ENCODE measurements around the gene PIGR.
"Not testable (repeated sequence)": the region's sequence is repeated elsewhere in the genome, so short reads cannot be mapped to it uniquely, and the experiment has no call there.

PIGR gene

DNA sequence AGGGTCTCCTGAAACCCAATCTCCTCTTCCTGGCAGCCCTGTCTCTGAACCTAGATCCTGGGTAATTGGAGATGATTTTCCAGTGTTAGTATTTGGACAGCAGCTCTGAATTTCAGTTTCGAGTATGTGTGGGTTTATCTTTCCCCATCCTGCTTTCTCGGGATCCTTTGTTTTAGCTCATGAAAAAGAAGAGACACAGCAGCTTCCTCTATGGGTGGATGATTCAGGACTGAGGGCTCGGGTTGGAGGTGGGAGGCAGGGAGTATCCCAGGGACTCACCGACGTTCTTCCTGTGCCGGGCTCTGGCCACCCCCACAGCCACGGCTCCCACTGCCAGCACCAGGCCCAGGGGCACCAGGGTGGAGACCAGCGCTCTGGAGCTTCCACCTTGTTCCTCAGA lies 14.1 kb downstream of the PIGR start:
- DNase-seq: no peak

DNA sequence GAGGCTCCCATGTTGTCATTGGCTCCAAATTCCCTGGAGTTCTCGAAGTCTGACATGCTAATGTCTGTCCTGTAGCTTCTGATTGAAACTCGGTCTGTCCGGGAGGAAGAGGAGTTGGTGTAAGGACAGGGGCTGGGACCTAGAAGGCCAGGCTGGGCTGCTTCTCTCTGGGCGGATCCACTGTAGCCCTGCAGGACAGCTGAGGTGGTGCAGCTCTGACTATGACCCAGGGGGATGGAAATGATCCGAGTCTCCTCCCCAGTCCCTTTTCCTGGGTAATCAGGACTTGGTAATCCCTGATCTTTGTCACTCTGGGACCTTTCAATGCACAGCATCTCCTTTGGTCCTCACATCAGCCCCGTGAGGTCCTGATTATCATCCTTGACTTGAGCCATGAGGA lies 14.6 kb downstream of the PIGR start:
- no peak for DNase-seq

DNA sequence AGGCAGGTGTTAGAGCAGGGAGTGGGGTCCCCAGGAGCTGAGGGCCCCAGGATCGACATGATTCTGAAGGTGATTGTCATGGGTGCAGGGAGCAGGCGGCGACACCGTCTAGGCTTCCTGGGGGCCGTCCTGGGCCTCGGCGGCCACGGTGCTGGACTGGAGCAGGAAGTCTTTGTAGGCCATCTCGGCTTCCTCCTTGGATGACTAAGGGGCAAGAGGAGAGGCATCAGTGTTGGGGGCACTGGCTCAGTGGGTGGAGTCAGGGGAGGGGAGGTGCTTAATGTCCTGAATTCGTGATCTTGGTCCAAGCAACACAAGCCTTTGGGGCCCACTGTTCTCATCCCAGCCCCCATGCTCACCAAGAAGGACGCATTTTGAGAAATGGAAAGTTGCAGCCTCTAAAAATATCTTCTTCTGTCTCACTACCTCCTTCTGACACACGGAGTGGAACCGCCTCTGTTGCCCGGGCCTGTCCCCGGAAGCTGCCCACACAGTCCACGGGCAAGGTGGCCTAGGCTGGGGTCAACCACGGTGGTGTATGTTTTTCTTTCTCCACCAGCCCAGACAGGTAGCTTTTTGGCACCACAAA lies 16.0 kb downstream of the PIGR start:
- DNase-seq: no peak

DNA sequence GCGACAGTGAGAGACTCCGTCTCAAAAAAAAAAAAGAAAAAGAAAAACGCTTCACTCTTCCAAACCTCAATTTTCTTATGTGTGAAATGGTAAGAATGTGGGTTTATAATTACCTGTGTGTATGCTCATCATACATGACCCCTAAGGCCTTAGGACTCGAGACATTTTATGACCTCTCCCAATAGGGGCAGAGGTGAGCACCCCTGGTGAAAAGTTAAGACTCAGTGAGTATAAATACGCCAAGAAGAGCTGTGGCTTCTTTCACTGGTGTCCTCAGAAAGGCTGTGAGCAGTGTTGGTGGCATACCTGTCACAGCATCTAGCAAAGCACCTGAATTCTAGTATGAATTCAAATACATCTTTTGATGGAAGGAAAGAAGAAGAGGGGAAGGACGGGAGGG lies 16.7 kb downstream of the PIGR start:
- DNase-seq: no peak

DNA sequence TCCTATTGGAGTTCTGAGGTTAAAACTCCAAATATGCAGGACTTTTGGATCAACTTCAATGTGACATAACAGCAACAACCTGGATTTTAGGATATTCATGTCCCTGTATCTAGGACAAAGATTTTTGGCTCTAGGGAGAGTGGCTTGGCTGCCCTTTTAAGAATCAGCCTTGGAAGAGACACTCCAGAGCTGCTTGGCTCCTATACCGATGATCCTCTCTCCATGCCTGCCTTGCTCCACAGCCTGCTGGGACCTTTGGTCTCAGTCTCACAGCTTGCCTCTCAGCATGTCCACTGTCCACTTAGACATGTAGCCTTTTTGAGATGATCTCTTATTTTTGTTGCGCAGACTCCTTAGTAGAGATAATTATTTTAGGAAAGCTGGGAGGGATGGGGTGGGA lies 20.0 kb downstream of the PIGR start:
- no peak for DNase-seq

DNA sequence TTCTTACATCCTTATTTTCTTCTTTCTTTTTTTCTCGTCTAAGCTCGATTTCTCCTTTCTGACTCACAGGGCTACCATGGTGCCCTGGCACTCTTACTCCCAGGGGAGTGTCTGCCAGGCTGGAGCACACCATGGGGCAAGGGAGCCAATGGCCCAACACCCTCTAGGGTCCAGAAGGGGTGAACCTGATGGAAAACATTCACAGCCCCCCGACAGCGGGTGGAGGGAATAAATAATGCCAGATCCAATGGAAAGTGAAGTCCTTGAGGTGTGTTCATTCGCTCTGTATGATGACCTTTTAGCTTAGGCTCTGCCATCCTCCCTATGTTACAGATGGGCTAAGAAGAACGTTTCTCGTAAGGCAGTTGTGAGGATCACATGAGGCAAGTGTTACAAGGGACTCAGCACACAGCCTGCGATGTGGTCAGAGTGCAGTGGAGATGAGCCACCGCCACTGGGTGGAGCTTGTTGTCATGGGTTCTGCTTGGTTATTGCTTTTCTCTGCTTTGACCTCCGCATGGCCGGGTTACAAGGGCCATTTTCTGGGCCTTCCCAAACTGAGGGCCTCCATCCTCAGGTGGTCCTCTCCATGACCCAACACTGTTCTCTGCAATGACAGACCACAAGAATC lies 21.0 kb downstream of the PIGR start:
- DNase-seq: no peak

DNA sequence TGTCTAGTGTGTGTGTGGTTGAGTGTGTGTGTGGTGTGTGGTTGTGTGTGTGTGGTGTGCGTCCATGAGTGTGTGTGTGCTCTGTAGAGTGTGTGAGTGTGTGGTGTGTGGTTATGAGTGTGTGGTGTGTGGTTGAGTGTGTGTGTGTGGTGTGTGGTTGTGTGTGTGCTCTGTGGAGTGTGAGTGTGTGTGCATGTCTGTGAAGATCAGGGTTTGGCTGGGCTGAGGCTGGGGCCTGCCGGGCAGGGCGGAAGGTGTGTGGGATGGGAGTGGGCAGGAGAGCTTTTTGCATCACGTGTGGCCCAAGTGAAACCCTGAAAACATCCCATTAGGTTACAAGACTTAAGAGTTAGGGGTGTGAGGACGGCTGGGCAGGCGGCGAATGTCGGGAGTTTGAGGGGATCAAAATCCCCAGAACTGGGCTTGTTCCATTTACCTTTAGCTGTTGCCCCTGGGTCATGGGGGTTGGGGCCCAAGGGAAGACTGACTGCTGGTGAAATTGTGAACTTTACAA lies 21.6 kb downstream of the PIGR start:
- DNase-seq: no peak

DNA sequence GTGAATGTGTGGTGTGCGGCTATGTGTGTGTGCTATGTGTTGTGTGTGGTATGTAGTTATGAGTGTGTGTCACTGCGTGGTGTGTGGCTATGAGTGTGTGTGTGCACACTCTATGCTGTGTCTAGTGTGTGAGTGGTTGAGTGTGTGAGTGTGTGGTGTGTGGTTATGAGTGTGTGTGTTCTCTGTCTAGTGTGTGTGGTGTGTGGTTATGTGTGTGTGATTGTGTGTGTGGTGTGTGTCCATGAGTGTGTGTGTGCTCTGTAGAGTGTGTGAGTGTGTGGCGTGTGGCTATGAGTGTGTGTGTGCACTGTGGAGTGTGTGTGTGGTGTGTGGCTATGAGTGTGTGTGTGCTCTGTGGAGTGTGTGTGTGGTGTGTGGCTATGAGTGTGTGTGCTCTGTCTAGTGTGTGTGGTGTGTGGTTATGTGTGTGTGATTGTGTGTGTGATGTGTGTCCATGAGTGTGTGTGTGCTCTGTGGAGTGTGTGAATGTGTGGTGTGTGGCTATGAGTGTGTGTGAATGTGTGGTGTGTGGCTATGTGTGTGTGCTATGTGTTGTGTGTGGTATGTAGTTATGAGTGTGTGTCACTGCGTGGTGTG lies 22.2 kb downstream of the PIGR start:
- not testable (repeated sequence) for DNase-seq

DNA sequence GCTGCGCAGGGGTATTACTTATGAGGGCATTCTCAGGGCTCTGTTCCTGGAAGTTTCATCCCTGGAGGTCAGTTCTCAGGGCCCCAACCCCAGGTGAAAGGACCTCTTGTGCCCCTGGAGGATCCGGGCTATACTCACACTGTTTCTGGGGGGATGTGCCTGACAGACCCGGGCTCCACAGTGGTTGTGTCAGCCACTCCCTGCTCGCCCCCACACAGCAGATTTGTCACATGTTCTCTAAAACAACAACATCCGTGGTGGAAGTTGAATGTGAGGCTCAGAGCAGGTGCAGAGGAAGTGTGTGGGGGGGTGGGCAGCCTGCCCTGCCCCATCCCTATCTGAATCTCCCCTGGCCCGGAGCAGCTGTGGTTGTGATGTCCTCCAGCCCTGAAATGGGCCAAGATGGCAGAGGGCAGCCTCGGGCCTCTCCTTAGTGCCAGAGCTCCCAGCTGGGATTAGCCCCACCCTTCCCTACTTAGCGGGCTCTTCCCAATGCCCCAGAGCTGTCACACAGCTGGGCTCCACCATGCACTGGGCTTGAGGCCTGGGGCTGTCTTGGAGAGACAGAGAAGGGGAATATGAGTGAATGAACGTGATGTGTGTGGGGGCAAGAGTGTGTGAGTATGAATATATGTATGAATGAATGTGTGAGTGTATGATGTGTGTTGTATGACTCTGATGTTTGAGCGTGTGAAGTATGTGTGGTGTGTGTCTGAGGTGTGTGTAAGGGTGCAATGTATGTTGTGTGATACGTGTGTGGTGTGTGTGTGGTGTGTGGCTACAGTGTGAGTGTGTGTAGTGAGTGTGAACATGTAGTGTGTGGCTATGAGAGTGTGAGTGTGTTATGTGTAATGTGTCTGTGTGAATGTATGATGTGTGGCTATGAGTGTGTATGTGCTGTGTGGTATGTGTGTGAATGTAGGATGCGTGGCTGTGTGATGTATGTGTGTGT lies 23.0 kb downstream of the PIGR start:
- DNase-seq: no peak

DNA sequence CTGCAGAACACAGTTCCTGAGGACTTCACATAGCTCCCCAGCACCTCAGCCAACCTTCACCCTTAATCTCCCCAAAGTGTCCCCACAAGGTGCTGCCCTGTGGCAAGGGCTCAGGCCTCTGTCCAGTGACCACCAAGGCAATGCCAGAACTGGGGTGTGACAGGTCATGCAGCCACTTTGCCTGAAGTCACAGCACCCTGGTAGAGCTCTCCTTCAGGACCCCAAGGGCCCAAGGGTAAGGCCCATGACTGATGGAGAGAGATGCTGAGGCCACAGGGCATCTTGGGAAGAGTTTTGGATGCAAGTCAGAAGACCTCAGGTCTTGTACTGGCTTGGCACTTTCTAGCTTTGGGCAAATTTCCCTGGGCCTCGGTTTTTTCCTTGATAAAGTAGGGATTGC lies 23.7 kb downstream of the PIGR start:
- DNase-seq: no peak

DNA sequence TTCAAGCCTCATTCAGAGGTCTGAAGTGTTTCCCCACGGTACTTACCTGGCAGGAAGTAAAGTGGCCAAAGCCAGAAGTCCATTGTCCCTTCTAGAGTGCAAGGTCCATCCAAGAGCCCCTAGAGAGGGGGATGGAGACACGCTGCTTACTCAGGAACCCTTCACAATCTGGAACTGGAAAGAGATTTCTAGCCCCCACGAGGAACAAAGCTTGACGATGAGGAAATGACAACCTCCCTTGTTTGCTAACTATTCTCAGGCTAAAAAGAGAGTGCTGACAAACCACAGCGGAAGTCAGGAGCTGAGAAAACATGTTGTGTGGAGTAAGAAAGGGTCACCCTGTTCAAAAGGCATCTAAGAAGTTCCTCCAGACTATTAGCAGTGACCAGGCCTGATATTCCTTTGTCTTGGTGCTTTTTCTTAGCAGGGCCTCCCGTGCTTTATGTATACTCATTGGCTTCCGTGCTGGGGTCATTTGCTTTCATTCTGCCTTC lies 24.4 kb downstream of the PIGR start, which contains the start of gene FCMR:
FCMR (minus strand) TSS at position 170 of the 494 bp plus-strand sequence; CDS start at position 83, 87 bp downstream.
- DNase-seq: no peak

DNA sequence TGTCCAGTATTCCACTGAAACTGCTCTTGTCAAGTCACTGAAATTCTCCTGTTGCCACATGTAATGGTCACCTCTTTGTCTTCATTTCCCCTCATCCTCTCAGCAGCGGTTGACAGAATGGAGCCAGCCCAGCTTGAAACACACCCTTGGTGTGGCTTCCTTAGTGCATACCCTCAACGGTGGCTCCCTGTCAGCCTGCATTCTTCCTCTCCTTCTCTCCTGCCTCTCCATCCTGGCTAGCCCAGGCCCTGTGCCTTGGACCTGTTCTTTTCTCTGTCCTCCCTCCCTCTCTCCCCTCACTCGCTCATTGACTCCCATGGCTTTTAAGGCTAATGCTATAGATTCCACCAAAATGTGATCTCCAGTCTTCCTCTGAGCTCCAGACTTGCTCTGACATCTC lies 28.2 kb downstream of the PIGR start:
- no peak for DNase-seq

DNA sequence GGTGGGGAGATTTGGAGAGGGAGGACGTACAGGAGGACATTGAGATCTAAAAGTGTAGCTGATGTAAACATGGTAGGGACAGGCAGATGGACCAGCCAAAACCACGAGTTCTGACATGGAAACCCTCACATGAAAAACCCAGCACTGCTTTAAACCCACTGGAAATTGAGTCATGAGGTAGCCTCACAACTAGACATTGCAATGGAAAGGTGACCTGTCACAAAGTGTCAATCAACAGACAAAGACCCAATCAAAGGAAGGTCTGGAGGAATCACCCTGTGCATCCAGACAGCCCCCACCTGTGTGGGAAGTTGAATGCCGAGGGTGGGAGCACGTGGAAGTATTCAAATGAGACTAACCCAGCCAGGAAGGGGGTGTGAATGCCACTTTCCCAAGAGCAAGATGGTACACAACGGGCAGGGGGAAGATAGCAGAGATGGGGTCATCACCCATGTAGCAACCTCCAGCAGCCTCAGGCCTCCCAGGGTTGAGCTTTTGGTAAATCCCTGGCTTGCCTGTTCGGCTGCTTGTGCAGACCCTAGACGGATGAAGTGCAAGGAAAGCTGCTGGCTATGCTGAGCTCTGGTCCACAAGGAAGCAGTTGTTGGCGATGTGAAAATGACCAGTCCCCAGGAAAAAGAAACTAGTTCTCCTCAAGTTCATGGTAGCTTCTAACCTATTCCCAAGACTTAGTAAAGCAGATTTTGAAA lies 30.1 kb downstream of the PIGR start:
- no peak for DNase-seq

DNA sequence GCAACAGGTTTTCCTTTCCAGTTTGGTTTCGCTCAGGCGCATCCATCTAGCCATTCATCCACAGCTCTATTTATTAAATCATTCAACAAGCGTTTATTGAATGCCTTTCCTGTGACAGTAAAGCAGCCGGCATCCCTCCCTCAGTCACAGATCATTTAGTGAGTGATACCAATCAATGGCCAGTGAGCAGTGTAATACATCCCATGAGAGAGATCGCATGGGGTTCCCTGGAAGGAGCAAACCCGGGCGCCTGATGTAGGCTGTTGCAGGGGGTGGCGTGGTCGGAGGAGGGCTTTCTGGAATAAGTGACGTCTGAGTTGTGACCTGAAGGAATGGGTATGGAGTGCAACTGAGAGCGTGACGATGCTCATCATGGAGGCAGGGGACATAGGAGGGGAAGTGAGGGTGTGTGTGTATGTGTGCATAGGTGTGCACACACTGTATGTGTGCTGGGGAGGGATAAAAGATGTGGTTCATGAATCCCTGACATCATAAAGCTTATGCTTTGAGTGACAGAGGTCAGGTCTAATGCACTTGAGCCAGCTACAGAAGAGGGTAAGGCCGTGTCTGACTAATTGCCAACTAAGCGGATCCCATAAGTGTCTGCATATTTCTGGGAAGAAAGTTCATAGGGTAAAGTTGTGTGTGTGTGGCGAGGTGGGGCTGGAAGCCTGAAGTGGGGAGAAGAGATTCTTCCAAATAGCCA lies 31.1 kb downstream of the PIGR start:
- no peak for DNase-seq

DNA sequence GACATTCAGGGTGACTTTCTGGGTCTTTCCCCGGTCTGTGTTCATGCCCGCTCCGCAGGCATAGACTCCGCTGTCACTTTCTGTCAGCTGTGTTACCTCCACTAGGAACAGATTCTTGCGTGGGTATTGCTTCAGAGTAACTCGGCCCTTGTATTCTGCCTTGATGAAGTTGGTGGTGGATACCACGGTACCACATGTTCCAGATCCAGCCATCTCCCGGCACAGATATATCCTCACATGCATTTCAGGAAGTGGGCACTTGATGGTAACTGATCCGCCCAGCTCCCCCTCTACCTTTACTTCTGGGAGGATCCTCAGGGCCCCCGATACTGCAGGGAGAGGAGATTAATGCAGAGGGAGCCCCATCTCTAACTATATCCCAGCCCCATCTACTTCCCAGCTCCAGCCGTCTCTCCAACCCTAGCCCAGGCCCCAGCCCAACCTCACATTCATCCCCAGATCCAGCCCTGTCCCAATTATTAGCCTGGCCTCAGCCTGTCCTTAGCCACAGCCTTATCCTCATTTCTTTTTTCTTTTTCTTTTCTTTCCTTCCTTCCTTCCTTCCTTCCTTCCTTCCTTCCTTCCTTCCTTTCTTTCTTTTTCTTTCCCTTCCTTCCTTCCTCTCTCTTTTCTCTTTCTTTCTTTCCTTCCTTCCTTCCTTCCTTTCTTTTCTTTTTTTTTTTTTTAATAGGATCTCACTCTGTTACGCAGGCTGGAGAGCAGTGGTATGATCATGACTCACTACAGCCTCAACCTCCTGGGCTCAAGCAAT lies 32.3 kb downstream of the PIGR start:
- DNase-seq: no peak

DNA sequence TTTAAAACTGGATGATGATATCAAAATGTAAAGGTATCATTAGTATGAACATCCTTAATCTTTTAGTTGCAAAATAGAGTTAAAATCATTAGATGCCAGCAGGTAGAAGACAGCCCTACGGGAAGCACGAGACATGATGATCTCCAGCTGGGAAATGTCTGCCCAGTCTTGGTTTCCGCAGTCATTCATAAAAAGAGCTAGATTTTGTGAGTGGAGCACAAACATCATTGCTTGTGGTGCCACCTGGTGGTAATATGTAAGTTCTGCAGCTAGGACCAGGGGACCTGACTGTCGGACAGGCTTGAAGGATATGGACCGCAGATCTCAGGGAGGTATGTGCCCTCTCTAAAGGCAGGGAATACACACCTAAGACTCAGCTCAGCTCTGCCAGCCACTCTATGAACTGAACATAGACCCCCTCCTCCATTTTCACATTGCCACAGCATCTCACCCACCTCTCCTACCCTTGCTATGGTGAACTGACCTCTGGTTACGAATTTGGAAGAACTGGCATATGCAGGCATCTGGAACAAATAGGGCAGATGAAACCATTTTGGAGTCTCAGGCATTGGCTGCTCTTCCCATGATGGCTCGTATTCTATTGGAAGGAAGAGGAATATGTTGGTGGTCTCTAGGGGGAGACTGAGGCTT lies 33.7 kb downstream of the PIGR start:
- peak; percentile 53 for DNase-seq

DNA sequence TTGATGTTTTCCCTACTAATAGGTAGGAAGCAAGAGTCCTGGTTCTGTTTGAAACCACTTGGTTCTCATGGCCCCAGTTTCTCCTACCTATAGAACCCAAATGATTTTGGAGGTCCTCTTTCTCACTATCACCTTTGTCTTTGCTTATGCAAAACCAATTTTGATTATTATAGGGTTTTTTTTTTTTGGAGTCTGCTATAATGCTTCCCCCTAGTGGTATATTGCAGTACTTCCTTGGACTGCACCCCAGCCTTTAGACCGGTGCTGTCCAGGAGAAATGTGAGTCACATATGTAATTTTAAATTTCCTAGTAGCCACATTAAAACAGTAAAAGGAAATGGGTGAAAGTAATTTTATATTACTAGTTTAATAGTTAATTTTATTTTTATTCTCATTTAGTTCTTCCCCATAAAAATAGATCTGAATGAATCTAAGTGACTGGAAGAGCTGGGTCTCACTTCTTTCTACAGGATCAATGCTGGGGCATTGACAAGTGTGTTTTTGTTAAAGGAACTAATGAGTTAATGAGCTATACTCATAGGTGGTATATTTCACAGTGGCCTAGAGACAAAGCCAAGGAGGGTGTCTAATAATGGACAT lies 35.1 kb downstream of the PIGR start:
- peak; percentile 40 for DNase-seq

DNA sequence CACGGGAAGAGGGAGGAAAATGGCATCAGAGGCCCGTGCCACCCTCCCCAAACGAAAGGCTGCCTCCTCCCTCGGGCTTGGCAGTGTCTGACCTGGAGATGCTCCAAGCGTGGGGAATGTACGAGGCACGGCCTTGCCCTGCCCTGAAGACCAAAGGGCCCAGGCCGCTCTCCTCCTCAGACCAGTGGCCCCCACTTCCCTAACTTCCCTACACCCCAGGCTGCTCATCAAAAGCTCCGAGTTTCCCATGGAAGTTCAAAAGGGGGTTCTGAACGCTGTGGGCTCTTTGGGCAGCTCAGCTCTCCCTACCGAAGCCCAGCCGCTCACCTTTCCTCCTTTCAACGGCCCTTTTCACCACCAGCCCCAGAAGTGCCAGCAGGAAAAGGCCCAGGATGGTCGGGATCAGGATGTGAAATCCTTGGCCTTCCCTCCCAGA lies 36.4 kb downstream of the PIGR start:
- DNase-seq: no peak

DNA sequence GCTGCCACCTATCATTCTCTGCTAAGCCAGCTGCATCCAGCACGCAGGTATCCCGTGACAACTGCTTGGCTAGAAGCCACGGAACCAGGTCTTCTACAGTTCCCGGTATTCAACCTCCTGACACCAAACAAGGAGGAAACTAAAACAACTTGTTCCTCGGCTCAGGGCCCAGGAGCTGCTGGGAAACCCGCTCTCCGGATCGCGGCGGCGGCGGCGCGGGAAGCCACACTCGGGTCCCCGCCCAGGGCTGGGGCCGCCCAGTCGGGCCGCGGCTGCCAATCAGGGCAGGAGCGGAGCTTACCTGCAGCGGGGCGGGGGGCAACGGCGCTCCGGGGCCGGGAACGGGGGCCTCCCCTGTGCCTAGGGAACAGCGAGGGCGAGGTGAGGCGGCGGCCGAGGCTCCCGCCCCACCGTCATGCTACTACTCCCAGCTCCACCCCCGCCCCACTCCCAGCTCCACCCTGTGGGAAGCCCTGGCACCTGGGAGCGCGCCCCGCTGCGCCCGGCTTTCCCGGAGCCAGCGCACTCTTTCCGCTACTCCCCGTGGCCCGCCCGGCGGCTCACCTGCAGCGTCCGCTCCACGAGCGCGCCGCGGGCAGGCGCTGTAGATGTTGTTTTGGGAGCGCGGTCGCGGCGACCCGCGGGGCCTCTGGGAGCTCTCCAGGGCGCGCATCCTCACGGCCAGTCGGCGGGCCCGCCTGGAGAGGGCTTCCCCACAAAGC lies 36.9 kb downstream of the PIGR start:
- DNase-seq: no peak
